Left colon (tissue), 2 donors: ENCODE data around the gene ATP6AP1. TPM values are rescaled to one million over a fixed set of nuclear protein-coding genes. Genes with fewer than 3 reads are reported as not detected.

Experiments
- ATAC-seq: fragments of 200-7000 bp; cut with Tn5 transposase; one replicate; pipeline ENCODE4 v1.9.1; 2020; ENCODE audit warnings: mild to moderate bottlenecking, moderate library complexity
- DNase-seq, 2 donors: peaks; one replicate each; pipeline ENCODE4 v3.0.0-alpha.2; 2020
- intact Hi-C, 2 donors: fragments of 100-400 bp; cut with DNase I in 1 of 2; cut with micrococcal nuclease in 1 of 2; formaldehyde crosslinking; loops; one replicate each; pipeline versions ENCODE4 v1.11.2 to v1.14.0; 2022; cut with DNase I, micrococcal nuclease
- microRNA-seq, 2 donors: library from miRNA; unstranded; fragments of <30 nt; microRNA quantifications; one replicate each; pipeline versions ENCODE4 v1.1.0 to v1.2.0, GENCODE V29; 2020
- total RNA-seq, 2 donors: library from RNA; stranded (reverse); fragmentation: NEBNext Ultra II Directional; extraction: Animal tissue kit (Norgen Biotek cat#: 25700); gene quantifications; one replicate each; pipeline ENCODE4 v1.2.1, GENCODE V29; 2021
- donor health status: DM: no; HTN: no; CAD: no.
- donor health status: DM: yes; HTN: yes; CAD: no.

Gene ATP6AP1
- total RNA-seq, 2 donors from 2014 or later: 100 to 105 TPM

GRCh38 chrX:154478728-154479622 is 50.5 kb downstream of the ATP6AP1 start, which contains the start of gene LAGE3:
Gene LAGE3, minus strand, starts transcription at chrX:154479281. Its CDS starts 366 bp downstream, at chrX:154478915.
- DNase-seq: peak; percentile 91 to 95
- intact Hi-C loops: no loop called here
- ATAC-seq: peak; percentile 94

- no peak for DNase-seq
- intact Hi-C loops: no loop called here
- ATAC-seq: no peak
Observed at GRCh38 chrX:154481195-154481594, 52.7 kb downstream of the ATP6AP1 start.

DNA sequence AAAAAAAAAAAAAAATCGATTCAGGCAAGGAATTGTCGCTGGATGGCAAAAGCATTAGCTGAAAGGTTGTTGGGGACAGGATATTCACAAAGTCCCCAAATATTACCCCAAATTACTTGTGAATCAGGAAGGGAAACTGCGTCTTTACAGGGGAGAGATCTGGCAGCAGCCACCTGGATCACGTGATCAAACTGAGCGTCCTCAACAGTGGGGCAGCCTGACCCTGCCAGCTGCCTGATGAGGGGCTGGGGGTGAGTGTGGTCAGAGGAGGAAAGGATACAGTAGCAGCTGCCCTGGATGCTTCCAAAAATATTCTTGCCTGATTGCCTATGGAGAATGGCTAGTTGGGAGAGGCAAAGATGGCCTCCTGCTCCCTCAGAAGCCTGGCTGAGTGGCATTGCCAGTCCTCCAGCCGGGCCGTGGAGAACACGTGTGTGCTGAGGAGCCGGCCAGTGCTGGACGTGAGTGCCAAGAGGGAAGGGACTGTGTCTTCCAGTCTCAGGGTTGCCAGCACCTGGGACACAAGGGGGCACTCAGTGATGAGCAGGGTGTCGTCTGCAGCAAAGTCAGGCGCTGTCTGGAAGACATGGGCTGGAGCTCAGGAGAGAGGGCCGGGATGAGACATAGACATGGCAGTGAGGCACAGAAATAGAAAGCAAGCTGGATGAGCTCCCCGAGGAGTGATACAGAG is 53.6 kb downstream of the ATP6AP1 start:
- ATAC-seq (no peak), DNase-seq (no peak)
- intact Hi-C loops: no loop called here

DNA sequence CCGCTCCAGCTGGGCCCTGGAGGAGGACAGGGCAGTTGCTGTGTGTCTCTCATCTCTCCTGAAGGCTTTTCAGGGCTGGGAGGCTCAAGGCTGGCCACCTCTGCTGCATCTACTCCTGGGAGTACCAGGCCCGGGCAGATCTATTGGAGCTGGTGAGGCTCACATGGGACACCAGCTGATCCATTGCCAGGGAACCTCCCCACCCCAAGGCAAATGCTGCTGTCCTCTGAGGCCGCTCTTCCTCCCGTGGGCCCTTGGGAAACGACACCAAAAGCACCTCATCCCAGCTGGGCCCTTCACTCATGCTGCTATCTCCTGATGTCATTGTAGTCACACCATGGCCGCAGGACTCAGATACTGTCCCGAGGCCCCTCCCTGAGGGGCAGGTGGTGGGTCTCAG is 54.3 kb downstream of the ATP6AP1 start:
- no peak for ATAC-seq
- intact Hi-C loops: no loop called here
- DNase-seq: no peak

GRCh38 chrX:154483325-154483724 is 54.8 kb downstream of the ATP6AP1 start:
- ATAC-seq (no peak), DNase-seq (no peak)
- intact Hi-C loops: no loop called here

DNA sequence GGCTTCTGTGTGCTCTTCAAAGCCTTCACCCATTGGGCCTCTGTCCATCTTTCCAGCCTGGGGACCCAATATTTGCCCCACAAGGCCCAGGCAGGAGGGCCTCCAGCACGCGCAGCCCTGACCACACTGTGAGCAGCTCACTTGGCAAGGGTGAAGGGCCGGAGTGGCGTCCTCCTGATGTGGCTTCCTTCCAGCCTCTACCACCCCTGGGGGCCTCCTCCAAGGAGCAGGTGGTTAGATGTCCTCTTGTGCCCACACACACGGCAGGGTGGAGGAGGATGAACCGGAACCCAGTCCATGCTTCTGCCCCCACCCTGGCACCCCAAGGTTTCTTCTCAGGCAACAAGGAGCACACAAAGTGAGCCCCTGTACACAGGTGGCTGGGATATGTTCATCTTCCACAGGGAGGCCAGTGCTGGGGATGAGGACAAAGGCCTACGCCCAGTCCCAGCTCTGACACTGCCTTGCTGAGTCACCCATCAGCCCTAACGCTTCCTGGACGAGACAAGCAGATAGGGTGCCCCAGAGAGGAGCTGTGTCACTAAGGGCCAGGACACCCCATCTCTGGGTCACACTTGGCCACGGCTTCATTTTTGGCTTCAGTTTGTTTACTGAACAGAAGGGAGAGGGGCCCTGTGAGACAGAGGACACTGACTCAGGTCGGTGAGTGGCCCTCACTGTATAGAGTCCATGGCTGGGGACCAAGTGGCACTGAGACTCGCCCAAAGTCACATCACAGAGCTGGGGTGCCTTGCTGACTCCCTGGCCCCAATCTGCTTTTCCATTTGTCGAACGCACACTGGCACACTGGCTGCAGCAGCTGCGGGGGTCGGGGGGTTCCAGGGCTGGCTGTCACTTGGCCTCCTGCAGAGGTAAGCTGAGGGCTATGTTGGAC is 56.0 kb downstream of the ATP6AP1 start:
- ATAC-seq: peak; percentile 38
- no peak for DNase-seq
- intact Hi-C loops: no loop called here

GRCh38 chrX:154485150-154486051 is 56.9 kb downstream of the ATP6AP1 start:
- intact Hi-C loops: no loop called here
- ATAC-seq (no peak), DNase-seq (no peak)

DNA sequence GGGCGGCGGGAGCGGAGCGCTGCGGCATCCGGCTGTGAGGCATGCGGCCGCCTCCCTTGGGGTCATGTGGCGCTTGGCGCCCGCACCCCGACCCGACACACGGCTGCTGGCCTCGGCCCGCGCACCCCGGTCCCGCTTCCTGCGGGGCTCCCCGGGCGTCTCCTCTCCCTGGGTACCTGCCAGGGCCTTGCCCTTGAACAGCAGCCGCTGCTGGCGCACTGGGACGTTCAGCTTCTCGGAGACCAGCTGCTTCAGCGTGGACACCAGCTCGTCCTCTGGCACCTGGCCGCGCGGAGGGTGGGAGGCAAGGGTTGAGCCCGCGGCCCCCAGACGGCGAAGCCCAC is 57.5 kb downstream of the ATP6AP1 start:
- intact Hi-C loops: no loop called here
- DNase-seq (peak in 1 of 2 donors; percentile 44), ATAC-seq (peak; percentile 12)

Small RNA genes within 50 kb of the gene (microRNA-seq; reads per million reads assigned to microRNA genes)
- 0 to 0.53 reads per million in 2 donors for gene MIR6858

Other genes with a start within 250 kb of the ATP6AP1 start
- gene OPN1MW, start 246.1 kb upstream of the ATP6AP1 start, total RNA-seq: not detected
- gene OPN1MW2, start 208.9 kb upstream of the ATP6AP1 start, total RNA-seq: not detected
- not detected for gene OPN1MW3, start 171.1 kb upstream of the ATP6AP1 start, total RNA-seq
- not detected for gene TEX28, start 133.6 kb upstream of the ATP6AP1 start, total RNA-seq
- gene TKTL1, start 132.9 kb upstream of the ATP6AP1 start, total RNA-seq: not detected
- 100 to 1,000 TPM in 1 of 2 donors, 10 to 100 TPM in 1; 84.2 to 741 TPM for gene FLNA, start 54.0 kb upstream of the ATP6AP1 start, total RNA-seq
- gene EMD, start 49.4 kb upstream of the ATP6AP1 start, total RNA-seq: 10 to 100 TPM; 31.9 to 33.1 TPM
- 1,000 to 10,000 TPM; 2,262 to 2,406 TPM for gene RPL10, start 30.3 kb upstream of the ATP6AP1 start, total RNA-seq
- 10 to 100 TPM; 23.4 to 26.8 TPM for gene DNASE1L1, start 19.4 kb upstream of the ATP6AP1 start, total RNA-seq
- 10 to 100 TPM; 28.8 to 40.8 TPM for gene TAFAZZIN, start 17.1 kb upstream of the ATP6AP1 start, total RNA-seq
- 10 to 100 TPM; 63.3 to 65.0 TPM for gene GDI1, start 8.5 kb downstream of the ATP6AP1 start, total RNA-seq
- 10 to 100 TPM; 44.4 to 56.7 TPM for gene FAM50A, start 15.5 kb downstream of the ATP6AP1 start, total RNA-seq
- 10 to 100 TPM; 48.9 to 68.2 TPM for gene PLXNA3, start 29.6 kb downstream of the ATP6AP1 start, total RNA-seq
- 10 to 100 TPM in 1 of 2 donors, 1 to 10 TPM in 1; 9.8 to 11.5 TPM for gene LAGE3, start 50.6 kb downstream of the ATP6AP1 start, total RNA-seq
- 10 to 100 TPM; 30.5 to 34.5 TPM for gene UBL4A, start 57.9 kb downstream of the ATP6AP1 start, total RNA-seq
- 10 to 100 TPM; 23.8 to 30.0 TPM for gene SLC10A3, start 62.0 kb downstream of the ATP6AP1 start, total RNA-seq
- 10 to 100 TPM; 64.3 to 75.0 TPM for gene FAM3A, start 87.6 kb downstream of the ATP6AP1 start, total RNA-seq
- gene G6PD, start 118.2 kb downstream of the ATP6AP1 start, total RNA-seq: 10 to 100 TPM; 30.5 to 34.2 TPM
- gene IKBKG, start 118.9 kb downstream of the ATP6AP1 start, total RNA-seq: 10 to 100 TPM; 26.5 to 29.1 TPM
- gene CTAG1A, start 156.5 kb downstream of the ATP6AP1 start, total RNA-seq: not detected
- gene CTAG1B, start 190.6 kb downstream of the ATP6AP1 start, total RNA-seq: not detected
- gene CTAG2, start 224.9 kb downstream of the ATP6AP1 start, total RNA-seq: not detected